HepG2 (cell line): ENCODE results near the gene TVP23A.

Experiments used
- BRCA1 ChIP-seq: sonication (generic); formaldehyde crosslinking; IDR thresholded peaks from 2 replicates; pipeline ENCODE4 v1.4.0; 2020; ENCODE audit warnings: missing genetic modification reagents
- CTCF ChIP-seq: sonication (generic); formaldehyde crosslinking; IDR thresholded peaks from 2 replicates; pipeline ENCODE4 v1.5.0; 2020; ENCODE audit warnings: mild to moderate bottlenecking, missing genetic modification reagents, moderate library complexity
- ELF4 ChIP-seq: sonication (generic); formaldehyde crosslinking; IDR thresholded peaks from 2 replicates; pipeline ENCODE4 v1.5.0; 2020; ENCODE audit warnings: missing genetic modification reagents, mild to moderate bottlenecking, moderate library complexity, borderline replicate concordance
- ELK4 ChIP-seq: sonication (generic); formaldehyde crosslinking; IDR thresholded peaks from 2 replicates; pipeline ENCODE4 v1.9.0; 2021; ENCODE audit warnings: missing genetic modification reagents, borderline replicate concordance
- EZH2 ChIP-seq: conservative IDR thresholded peaks from 2 replicates; pipeline ENCODE4 v1.6.1; 2012; ENCODE audit warnings: mild to moderate bottlenecking, low read depth, low read length, moderate library complexity
- FOXK2 ChIP-seq: fragments of 450-650 bp; IDR thresholded peaks from 2 replicates; pipeline ENCODE4 v1.6.1; 2016
- MZF1 ChIP-seq: sonication (generic); formaldehyde crosslinking; IDR thresholded peaks from 2 replicates; pipeline ENCODE4 v1.8.1; 2023; ENCODE audit warnings: mild to moderate bottlenecking, missing genetic modification reagents, borderline replicate concordance
- POLR2A ChIP-seq, 2 experiments: IDR thresholded peaks; 2 replicates each; pipeline ENCODE4 v1.6.1; 2011; ENCODE audit warnings: low read depth in 2 of 2, low read length in 2 of 2, mild to moderate bottlenecking in 1 of 2, moderate library complexity in 1 of 2; ENCODE audit not compliant: insufficient read depth in 1 of 2
- ZBTB2 ChIP-seq: sonication (generic); formaldehyde crosslinking; IDR thresholded peaks from 2 replicates; pipeline ENCODE4 v1.8.0; 2022; ENCODE audit warnings: low read depth, missing genetic modification reagents
- ZNF616 ChIP-seq: sonication (generic); formaldehyde crosslinking; IDR thresholded peaks from 2 replicates; pipeline ENCODE4 v1.5.0; 2020; ENCODE audit warnings: low read depth, mild to moderate bottlenecking, missing genetic modification reagents
- ZSCAN22 ChIP-seq: sonication (generic); formaldehyde crosslinking; IDR thresholded peaks from 2 replicates; pipeline ENCODE4 v1.4.0; 2020; ENCODE audit warnings: mild to moderate bottlenecking, missing genetic modification reagents

- no peak for TF ChIP-seq ELK4 (CRISPR knock-in tag)
- no peak for TF ChIP-seq ZSCAN22 (CRISPR knock-in tag)
- no peak for TF ChIP-seq EZH2
- no peak for TF ChIP-seq FOXK2
- TF ChIP-seq MZF1 (CRISPR knock-in tag), result no peak
- no peak for TF ChIP-seq BRCA1 (CRISPR knock-in tag)
- no peak for TF ChIP-seq ZNF616 (CRISPR knock-in tag)
- TF ChIP-seq ELF4 (CRISPR knock-in tag), result no peak
- TF ChIP-seq ZBTB2 (CRISPR knock-in tag), result no peak
- TF ChIP-seq POLR2A (IDR thresholded peaks at IDR 0.05; ENCODE audit: insufficient read depth in 1 of 2, low read depth in 2 of 2, low read length in 2 of 2), result no peak
- no peak for TF ChIP-seq CTCF (CRISPR knock-in tag)
These were observed 9.2 kb upstream of the TVP23A start for GRCh38 chr16:10827691-10828341.
